ENCODE measurements around the gene CST9L.

Gene CST9L

DNA sequence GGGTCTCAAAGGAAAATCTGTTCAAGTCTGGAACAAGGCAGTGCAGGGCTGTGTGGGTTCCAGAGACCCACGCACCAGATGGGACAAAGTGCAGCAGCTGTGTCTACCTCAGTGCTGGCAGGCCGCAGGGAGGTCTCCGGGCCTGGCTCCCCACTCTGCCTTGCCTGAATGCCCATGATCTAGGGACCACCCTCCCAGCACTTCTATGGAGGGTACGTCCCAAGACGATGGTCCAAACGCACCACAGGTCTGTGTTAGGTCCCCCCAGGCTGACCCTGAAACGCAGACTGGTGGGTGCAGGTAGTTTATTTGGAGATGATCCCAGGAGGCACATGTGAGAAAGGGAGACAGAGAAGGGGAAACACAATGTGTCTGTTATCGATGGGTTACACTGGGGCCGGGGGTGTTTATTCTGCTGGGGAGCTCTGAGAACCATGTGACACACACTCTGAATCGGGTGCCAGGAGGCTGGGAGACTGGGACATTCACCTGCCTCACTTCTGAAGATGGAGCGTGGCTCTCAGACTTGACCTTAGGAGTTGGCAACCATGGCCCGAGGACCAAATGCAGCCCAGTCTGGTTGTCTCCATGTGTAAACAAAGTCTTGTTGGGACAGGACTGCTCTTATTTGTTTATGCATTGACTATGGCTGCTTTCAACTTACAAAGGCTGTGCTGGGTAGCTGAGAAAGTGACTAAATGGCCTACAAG is 21.7 kb downstream of the CST9L start:
- no peak for DNase-seq (ENCODE audit: low read depth)

DNA sequence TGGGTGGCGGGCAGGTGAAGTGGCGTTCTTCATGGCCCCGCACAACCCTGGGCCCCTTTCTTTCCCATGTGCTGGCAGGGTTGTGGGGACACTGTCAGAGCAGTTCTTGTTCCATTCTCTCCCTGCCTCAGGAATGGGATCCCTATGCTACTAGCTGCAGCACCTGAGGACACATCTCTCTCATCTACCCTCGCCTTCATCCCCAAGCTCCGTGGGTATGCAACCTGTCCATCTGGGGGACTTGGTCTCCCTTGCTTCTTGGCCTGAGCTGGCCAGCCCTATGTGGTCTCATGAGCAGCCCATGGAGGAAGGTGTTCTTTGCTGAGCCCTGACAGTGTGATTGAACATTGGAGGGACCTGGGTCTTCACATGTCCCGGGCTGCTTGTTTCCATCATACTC is 24.2 kb downstream of the CST9L start:
- DNase-seq (ENCODE audit: low read depth), result no peak

DNA sequence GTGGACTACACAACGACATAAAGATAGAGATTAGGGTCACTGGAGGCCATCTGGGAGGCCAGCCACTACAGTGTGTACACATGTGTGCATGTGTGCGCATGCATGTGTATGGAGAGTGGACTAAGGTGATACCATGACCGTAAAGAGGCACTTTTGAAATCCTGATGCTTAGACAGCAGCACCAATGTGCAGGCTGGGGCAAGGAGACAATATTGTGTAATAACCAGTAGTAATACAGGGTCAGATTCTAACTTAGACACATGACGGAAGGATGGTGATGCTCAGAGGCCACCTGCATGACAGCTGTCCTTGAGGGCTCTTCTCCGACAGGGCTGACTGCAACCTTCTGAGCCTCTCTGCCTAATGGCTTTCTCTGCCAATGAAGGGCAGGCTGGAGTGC is 25.5 kb downstream of the CST9L start:
- no peak for DNase-seq (ENCODE audit: low read depth)

DNA sequence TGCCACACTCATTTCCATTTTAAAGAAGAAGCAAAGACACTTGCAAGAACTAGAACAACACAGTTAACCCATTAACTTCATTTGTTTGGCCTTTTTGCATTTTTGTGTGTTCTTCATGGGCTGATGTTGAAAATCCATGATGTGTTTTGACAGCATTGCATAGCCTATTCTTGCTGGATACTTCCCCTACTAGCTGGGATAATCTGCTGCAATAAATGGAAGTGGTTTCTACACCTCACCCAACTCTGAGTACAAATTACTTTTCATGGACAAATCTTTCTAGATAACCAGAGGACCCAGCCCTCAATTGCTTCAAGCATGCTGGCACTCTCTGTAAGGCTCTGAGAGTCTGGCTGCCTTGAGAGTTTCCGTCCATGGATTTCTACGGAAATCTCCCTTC is 26.5 kb downstream of the CST9L start:
- DNase-seq (ENCODE audit: low read depth), result no peak

DNA sequence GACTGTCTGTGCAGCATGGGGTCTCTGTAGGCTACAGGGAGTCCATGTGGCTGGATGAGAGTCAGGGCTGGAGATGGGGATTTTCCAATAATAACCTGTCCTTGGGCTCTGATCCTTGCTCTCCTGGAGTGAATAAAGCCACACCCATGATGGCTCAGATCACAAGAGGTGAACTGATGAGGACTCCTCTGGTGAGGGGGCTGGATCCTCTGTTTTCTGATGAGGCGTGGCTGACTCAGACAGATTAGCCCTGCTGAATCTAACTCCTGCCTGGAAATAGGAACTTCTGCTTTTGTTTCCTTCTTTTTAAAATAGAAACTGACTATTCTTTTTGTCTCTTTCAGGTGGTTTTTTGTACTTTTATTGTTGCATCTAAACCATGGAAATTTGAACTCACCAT is 27.0 kb downstream of the CST9L start:
- DNase-seq (ENCODE audit: low read depth), result no peak

DNA sequence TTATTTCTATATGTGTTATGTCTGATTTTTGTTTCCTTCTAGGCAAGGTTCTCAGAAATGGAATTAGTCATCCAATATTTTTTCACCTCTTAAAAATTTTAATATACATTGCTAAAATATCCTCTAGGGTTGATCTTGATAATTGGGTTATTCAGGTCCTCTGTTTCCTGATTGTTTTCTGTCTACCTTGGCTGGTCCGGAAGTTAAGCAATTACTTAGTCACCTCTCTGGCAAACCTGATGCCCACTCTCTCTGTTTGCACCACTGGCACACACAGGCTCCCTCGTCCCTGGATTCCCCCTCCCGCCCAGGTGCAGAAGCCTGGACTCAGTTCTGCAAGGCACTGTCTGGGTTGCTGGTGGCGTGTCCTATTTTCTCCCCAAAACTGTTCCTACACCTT is 27.7 kb downstream of the CST9L start:
- DNase-seq (ENCODE audit: low read depth), result no peak

DNA sequence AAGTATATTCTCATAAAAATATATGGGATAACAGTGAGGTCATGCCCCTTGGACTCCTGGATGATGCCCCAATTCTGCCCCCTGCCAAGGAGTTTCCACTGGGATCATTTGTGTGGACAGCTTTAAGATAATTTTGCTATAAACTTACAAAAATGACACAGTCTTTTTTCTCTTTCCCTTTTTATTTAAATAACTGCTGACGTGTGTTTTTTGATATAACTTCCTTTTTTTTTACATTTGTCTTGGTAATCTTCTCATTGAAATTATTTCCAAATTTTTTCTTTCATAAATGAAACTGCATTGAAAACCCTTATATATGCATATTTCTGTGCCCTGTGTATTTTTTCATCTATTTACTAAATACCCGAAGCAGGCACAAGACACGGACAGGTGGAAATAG is 31.3 kb downstream of the CST9L start:
- no peak for DNase-seq (ENCODE audit: low read depth)

DNA sequence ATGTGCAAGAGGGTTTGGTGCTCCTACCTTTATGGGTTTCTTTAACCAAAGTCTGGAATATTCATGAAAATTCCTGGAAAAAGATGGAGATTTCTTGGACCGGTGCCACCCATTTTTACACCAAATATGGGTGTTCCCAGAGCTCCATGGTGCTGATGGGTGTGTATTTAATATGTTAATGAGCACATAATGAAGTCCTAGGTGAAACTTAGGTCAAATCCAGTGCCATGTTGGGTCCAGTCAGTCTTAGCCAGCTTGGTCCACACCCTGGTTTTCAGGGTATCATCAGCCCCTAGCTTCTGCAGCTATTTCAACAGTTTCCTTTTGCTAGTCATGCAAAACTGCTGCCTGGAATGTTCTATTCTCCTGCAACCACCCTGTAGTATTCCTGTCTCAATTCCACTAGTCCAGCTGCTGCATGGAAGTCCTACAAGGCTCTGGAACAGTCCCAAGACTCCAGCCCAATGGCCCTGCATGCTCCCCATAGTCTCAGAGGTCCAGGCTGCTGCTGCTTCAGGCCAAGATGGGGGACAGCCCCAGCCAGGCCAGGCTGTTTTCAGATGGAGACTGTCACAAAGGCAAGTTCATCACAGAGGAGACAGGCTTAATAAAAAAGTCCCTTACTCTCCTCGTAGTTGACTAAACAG is 31.8 kb downstream of the CST9L start:
- DNase-seq (ENCODE audit: low read depth), result no peak

DNA sequence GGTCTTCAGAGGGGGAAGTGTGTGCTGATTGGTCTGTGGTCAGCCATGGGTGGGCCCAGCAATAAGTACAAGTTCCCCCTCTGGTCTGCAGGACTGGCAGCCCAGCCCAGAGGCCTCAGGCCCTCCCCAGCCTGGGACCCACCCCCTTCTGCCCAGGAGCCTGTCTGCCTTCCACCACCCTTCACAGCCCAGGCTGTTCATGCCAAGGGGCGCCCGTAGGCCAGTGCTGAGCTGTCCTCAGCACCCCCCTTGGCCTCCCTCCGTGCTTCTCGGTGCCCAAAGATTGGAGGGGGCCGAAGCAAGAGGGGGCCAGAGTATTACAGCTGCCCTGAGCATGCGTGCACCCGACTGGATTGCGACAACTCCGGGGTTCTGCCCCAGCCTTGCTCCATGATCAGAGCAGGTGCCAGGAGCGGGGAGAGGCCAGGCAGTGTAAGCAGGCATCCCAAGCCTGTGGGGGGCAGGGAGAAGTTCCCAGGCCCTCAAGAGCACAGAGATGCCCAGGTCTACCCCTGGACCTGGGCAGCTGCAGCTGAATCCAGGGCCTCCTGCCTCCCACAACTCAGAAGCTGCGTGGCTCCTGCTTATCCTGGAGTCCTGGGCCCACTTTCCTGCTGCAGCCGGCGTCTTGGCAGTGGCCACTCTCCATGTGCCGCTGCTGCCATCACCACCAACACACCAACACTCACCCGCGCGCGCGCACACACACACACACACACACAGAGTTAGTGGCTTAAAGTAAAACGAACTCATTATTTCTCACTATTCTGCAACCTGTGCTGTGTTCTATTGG is 33.3 kb downstream of the CST9L start:
- DNase-seq (ENCODE audit: low read depth), result no peak

DNA sequence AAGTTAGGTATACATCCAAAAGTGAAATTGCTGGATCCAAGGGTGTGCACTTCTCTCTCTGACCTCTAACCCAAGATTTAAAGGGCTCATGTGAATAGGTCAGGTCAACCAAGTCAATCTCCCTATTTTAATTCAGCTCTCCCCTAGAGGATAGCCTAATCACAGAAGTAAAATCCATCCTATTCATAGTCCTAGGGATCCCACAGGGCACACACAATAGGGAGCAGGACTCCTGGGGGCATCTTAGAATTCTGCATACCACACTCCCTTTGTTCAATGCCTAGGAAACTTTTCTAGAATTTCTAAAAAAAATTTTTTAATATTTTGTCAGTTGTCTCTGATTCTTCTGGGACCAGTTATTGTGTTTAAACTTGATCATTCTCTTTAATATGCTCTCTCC is 35.1 kb downstream of the CST9L start:
- no peak for DNase-seq (ENCODE audit: low read depth)

DNA sequence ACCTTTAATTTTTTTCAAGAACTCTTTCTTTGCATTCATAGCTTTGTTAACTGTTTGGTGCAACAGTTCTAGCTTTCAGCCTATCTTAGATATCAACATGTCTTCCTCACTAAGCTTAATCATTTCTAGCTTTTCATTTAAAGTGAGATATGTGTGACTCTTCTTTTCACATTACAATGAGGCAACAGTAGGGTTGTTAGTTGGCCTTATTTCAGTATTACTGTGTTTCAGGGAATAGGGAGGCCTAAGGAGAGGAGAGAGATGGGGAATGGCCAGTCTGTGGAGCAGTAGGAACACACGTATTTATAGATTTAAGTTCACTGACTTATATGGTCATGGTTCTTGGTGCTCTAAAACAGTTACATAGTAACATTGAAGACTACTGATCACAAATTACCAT is 35.8 kb downstream of the CST9L start:
- no peak for DNase-seq (ENCODE audit: low read depth)

DNA sequence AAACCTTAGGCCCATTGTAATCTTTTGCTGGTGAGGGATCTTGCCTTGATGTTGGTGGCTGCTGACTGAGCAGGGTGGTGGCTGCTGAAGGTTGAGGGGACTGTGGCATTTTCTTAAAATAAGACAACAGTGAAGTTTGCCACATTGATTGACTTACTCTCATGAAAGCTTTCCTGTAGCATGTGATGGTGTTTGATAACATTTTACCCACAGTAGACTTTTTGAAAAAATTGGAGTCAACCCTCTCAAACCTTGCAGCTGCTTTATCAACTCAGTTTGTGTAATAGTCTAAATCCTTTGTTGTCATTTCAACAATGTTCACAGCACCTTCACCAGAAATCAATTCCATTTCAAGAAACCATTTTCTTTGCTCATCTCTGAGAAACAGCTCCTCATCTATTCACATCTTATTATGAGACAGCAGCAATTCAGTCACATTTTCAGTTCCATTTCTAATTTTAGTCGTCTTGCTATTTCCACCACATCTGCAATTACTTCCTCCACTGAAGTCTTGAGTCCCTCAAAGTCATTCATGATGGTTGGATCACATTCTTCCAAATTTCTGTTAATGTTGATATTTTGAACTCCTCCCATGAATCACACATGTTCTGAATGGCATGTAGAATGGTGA is 37.2 kb downstream of the CST9L start:
- DNase-seq (ENCODE audit: low read depth), result no peak

DNA sequence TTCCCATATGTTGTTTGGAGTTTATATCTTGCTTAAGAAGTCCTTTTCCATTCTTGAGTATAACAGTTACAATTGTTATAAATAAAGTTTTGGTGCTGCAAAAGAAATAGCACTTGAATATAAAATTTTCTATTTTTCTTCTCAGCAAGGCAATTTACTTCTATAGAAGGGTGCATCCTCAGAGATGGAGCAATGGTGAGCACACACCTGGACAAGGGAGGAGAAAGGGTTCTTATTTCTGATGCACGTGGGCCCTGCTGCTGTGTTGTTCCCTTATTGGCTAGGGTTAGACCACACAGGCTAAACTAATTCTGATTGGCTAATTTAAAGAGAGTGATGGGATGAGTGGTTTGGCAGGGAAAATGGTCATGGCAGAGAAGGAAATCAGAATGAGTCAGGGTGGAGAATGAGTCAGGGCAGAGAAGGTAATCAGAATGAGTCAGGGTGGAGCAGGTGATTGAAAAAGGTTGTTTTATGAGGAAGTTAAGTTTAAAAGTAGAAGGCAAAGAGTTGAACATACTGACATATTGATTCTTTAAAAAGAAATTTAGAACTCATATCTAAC is 39.3 kb downstream of the CST9L start:
- DNase-seq (ENCODE audit: low read depth), result no peak

DNA sequence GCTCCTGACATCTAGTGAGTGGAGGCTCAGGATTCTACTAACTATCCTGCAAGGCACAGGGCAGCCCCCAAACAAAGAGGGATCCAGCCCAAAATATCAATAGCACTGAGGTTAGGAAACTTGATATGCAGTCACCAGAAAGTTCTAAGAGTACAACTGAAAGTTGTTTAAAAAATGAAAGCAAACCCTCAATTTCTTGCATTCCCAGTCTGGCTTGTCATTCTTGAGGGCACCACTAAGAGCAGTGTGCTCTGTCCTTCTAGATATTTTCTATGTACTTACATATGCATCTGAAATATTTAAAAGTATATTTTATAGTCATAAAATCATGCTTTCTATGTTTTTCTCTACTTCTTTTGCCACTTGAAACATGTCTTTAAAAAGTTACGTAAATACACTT is 41.4 kb downstream of the CST9L start:
- no peak for DNase-seq (ENCODE audit: low read depth)

DNA sequence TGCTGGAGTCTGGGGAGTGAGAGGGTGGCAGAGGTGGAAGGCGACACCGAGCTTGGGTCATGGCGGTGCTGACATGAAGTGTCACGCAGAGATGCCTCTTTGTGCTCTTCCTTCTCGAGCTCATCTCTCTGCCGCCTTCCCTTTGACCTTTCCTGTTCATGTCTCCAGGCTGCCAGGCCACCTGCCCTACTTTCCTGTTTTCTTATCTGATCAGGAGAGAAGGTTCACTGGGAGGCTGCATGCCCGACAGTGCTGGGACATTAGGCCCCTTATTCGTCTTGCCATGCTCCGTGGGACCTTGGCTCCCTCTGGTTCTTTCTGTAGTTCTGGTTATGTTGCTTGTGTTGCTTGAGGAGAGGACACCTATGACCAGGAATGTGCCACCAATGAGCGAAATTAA is 44.1 kb downstream of the CST9L start:
- DNase-seq (ENCODE audit: low read depth), result no peak

DNA sequence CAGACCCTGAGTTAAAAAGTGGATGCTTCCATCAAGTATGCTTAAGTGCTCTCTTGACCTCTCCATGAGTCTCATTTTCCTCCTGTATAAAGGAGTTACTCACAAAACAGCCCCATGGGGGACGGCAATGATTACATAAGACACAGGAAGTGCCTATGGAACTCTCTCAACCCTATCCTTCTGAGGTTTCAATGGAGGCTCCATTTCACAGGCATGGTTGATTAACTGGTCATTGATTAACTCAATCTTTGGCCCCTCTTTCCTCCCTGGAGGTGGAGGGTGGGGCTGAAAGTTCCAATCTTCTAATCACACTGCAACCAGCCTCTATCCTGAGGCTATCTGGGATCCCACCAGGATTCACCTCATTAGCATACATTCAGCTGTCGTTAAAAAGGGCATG is 48.1 kb downstream of the CST9L start:
- no peak for DNase-seq (ENCODE audit: low read depth)

DNA sequence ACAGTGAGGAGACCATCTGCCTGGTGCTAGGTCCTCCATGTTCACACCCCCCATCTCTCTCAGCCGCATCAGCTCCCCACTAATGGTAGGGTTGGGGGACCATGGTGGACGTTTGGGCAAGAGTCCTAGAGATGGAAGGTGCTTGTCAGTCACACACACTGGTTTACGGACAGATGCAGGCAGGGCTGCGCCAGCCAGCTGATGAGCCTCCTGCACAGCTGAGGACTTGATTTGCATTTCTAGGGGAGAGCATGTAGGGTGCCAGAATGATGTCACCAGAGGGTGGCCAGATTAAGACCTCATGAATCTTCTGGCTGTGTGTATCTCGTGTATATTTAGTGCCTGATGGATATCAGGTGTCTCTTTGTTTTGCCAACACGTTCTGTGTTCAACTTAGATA is 48.7 kb downstream of the CST9L start:
- DNase-seq (ENCODE audit: low read depth), result no peak

DNA sequence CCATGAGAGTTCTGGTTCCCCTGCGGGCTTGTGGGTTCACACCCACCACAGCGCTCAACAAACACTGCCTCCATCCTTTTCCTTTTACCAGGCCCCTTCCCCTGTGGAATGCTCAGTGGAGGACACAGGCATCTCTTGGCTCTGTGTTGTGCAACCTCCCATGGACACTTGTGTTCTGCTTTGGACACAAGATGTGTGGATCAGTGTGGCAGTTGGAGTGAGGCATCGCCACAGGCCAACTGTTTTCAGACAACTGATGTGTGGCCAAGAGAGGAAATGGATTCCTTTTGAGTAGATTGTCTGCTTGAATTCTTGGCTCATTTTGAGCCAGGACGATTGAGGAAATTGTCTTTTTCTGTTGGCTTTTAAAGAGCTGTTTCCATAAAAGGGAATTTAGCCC is 50.6 kb downstream of the CST9L start:
- DNase-seq (ENCODE audit: low read depth), result no peak

DNA sequence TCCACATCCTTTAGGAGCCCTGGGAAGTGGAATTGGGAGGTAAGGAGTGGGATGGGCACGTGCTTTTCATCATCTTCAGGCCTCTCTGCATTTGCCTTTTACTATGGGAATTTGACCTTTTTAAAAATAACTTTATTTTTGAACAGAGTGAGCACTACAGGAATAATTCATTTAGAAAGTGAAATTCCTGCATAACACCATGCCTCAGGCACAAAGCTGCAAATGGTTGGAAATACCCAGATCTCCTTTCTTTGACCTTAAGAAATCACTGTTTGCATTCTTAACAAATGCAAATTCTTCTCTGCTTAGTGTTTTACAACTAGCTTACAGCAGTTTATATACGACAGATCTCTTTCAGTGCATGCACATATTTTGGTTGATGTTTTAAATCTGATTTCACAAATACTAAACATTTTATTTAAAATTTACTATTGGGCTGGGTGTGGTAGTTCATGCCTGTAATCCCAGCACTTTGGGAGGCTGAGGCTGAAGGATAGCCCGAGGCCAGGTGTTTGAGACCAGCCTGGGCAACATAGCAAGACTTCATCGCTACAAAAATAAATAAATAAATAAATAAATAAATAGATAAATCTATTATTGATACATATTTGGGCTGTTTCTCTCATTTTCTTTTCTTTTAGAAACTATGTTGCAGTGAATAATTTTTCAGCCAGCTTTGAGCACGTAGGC is 52.9 kb downstream of the CST9L start:
- no peak for DNase-seq (ENCODE audit: low read depth)

DNA sequence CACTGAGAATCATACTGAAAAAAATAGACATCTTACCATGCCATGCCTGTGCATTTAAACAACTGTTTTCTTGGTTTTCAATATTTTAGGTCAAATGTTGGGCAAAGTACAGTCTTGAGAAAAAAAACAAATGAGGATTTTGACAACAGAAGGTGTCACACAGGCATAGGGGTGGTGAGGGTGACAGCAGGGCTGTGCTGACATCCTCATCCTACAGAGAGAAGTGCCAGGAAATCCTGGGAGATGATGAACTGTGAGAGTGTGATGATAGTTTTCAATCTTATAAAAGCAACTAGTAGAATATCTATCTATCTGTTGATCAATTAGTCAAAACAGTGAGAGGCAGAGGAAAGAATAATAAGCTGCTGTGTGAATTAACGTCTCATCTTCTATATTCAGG is 53.4 kb downstream of the CST9L start:
- DNase-seq (ENCODE audit: low read depth), result no peak
